IPS-15b (cell line): Measurements from ENCODE around the gene OR52M1.

Experiments used
- H3K27me3 ChIP-seq: one replicate; pipeline ENCODE4 v1.6.1; 2013; ENCODE audit warnings: low read length; ENCODE audit not compliant: control insufficient read depth, insufficient read depth
- H3K36me3 ChIP-seq: one replicate; pipeline ENCODE4 v1.6.1; 2013; ENCODE audit warnings: low read length; ENCODE audit not compliant: control insufficient read depth, insufficient read depth
- H3K4me1 ChIP-seq: one replicate; pipeline ENCODE4 v1.6.1; 2013; ENCODE audit warnings: mild to moderate bottlenecking, low read length; ENCODE audit not compliant: control insufficient read depth, insufficient read depth
- H3K4me3 ChIP-seq: one replicate; pipeline ENCODE4 v1.5.1; 2013; ENCODE audit warnings: low read depth, low read length
- H3K9ac ChIP-seq: one replicate; pipeline ENCODE4 v1.6.1; 2013; ENCODE audit warnings: low read depth, mild to moderate bottlenecking, low read length
- H3K9me3 ChIP-seq: one replicate; pipeline ENCODE4 v1.6.1; 2013; ENCODE audit warnings: mild to moderate bottlenecking, low read length; ENCODE audit not compliant: control insufficient read depth, insufficient read depth

The OR52M1 gene

DNA sequence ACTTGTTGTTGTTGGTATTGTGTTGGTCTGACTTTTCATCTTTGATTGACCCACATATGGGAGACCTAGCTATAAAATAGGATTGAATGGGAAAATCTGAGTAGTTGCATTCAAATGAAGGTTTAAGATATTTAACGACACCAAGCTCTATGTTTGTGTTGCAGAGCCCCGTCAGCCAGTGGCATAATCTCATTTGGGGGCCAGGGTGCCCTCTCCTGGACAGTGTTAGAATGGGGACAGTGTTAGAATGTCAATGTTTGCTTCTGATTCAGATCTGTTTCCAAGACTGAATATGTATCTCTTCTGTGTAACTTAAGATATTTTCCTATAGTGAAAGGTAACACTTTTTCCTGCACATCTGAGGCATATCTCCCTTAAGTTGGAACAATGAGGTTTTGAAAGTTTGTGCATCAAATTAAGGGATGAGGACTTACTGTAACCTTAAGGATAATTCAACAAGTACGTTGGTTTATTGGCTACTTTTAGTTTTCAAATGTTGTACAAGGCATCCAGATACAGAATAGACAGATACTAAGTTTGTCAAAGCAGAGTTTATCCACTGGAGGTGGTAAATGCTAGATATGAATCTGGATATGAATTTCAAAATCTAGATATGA lies 5.3 kb upstream of the OR52M1 start:
- peaks cover 7% of the 10 kb centered on the region for H3K27me3 ChIP-seq
- no peaks in the 10 kb centered on the region for H3K4me1 ChIP-seq
- no peaks in the 10 kb centered on the region for H3K36me3 ChIP-seq
- H3K9me3 ChIP-seq: no peaks in the 10 kb centered on the region
- H3K9ac ChIP-seq: no peak overlapping the region
- H3K4me3 ChIP-seq: no peak overlapping the region

- no peaks in the 10 kb centered on the region for H3K4me1 ChIP-seq
- H3K27me3 ChIP-seq: peaks cover 7% of the 10 kb centered on the region
- no peak overlapping the region for H3K4me3 ChIP-seq
- H3K9ac ChIP-seq: no peak overlapping the region
- no peaks in the 10 kb centered on the region for H3K36me3 ChIP-seq
- no peaks in the 10 kb centered on the region for H3K9me3 ChIP-seq
These were observed 3.9 kb upstream of the OR52M1 start for GRCh38 chr11:4541071-4541470.

DNA sequence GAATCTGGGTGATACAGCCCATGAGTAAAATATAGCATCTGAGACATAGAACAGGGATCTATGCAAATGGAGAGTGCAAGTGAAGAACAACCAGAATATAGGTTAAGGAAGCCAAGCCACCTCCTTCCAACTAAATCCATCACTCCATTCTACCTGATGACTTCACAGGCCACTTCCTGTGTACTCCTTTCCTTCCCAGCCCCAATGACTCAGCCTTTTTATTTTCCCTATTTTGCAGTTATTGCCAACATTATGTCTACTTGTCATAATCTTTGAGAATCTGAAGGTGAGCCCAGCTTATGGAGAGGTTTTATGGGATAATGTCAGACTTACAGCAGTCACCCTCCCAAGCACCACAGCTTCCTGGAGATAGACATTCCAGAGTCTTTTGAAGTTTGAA lies 1.4 kb upstream of the OR52M1 start:
- Histone ChIP-seq H3K36me3 (no peaks in the 10 kb centered on the region), H3K4me3 (no peak overlapping the region), H3K4me1 (no peaks in the 10 kb centered on the region), H3K9me3 (no peaks in the 10 kb centered on the region), H3K27me3 (peaks cover 8% of the 10 kb centered on the region), H3K9ac (no peak overlapping the region)

GRCh38 chr11:4546878-4547277 lies 1.9 kb downstream of the OR52M1 start:
- H3K27me3 ChIP-seq: peaks cover 7% of the 10 kb centered on the region
- no peak overlapping the region for H3K9ac ChIP-seq
- no peak overlapping the region for H3K4me3 ChIP-seq
- H3K36me3 ChIP-seq: no peaks in the 10 kb centered on the region
- no peaks in the 10 kb centered on the region for H3K4me1 ChIP-seq
- no peaks in the 10 kb centered on the region for H3K9me3 ChIP-seq

GRCh38 chr11:4547416-4547815 lies 2.4 kb downstream of the OR52M1 start:
- Histone ChIP-seq H3K4me1 (no peaks in the 10 kb centered on the region), H3K27me3 (peaks cover 2% of the 10 kb centered on the region), H3K36me3 (no peaks in the 10 kb centered on the region), H3K4me3 (no peak overlapping the region), H3K9ac (no peak overlapping the region), H3K9me3 (no peaks in the 10 kb centered on the region)

GRCh38 chr11:4551346-4551979 lies 6.5 kb downstream of the OR52M1 start:
- no peaks in the 10 kb centered on the region for H3K9me3 ChIP-seq
- H3K27me3 ChIP-seq: peaks cover 2% of the 10 kb centered on the region
- no peak overlapping the region for H3K4me3 ChIP-seq
- no peaks in the 10 kb centered on the region for H3K36me3 ChIP-seq
- no peaks in the 10 kb centered on the region for H3K4me1 ChIP-seq
- no peak overlapping the region for H3K9ac ChIP-seq

DNA sequence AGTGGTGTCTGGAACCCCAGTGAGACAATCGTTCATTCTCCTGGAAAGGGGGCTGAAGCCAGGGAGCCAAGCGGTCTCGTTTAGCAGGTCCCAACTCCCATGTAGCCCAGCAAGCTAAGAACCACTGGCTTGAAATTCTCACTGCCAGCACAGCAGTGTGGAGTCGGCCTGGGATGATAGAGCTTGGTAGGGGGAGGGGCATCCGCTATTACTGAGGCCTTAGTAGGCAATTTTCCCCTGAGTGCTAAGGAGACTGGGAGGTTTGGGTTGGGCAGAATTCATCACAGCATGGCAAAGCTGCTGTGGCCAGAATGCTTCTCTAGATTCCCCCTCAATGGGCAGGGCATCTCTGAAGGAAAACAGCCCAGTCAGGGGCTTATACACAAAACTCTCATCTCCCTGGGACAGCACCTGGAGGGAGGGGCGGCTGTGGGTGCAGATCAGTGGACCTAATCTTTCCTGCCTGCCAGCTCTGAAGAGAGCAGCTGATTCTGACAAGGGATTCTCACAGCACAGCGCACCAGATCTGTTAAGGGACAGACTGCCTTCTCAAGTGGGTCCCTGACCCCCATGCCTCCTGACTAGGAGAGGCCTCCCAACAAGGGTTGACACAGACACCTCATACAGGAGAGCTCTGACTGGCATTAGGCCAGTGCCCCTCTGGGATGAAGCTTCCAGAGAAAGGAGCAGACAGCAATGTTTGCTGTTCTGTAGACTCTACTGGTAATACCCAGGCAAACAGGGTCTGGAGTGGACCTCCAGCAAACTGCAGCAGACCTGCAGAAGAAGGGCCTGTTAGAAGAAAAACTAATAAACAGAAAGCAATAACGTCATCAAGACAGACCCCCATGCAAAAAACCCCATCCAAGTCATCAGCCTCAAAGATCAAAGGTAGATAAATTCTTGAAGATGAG lies 14.8 kb downstream of the OR52M1 start:
- Histone ChIP-seq H3K9ac (no peak overlapping the region), H3K27me3 (no peaks in the 10 kb centered on the region), H3K9me3 (no peaks in the 10 kb centered on the region), H3K36me3 (no peaks in the 10 kb centered on the region), H3K4me1 (no peaks in the 10 kb centered on the region), H3K4me3 (no peak overlapping the region)

GRCh38 chr11:4560467-4560866 lies 15.5 kb downstream of the OR52M1 start:
- H3K36me3 ChIP-seq: no peaks in the 10 kb centered on the region
- no peaks in the 10 kb centered on the region for H3K4me1 ChIP-seq
- H3K9ac ChIP-seq: no peak overlapping the region
- H3K27me3 ChIP-seq: no peaks in the 10 kb centered on the region
- H3K9me3 ChIP-seq: no peaks in the 10 kb centered on the region
- no peak overlapping the region for H3K4me3 ChIP-seq

DNA sequence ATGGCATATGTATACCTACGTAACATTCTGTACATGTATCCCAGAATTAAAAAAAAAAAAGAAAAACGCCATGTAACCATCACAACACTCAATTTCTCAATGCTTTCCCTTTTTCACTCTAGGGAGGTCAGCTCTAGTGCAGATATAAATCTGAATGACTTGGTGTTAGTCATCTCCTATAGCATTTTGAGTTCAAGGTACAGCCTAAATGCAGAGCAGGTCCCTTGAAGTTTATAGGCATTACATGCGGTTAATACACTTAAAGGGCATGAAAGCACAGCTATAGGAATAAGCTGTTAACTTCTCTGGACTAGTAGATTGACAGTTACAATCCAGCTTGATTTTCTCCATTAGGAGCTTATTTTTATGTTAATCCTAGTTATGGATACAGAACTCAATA lies 20.4 kb downstream of the OR52M1 start:
- H3K9me3 ChIP-seq: no peaks in the 10 kb centered on the region
- no peaks in the 10 kb centered on the region for H3K36me3 ChIP-seq
- H3K4me1 ChIP-seq: no peaks in the 10 kb centered on the region
- no peaks in the 10 kb centered on the region for H3K27me3 ChIP-seq
- no peak overlapping the region for H3K4me3 ChIP-seq
- H3K9ac ChIP-seq: no peak overlapping the region

DNA sequence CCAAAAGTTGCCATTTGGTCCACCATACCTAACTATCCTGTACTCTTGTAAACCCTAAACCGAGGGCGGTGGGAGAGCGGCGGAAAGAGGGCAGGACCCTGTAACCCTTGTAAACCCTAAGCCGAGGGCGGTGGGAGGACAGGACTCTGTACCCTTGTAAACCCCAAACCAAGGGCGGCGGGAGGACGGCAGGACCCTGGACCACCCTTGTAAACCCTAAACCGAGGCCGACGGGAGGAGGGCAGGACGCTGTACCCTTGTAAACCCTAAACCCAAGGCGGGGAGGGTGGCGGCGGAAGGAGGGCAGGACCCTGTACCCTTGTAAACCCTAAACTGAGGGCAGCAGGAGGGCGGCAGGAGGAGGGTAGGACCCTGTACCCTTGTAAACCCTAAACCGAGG lies 24.1 kb downstream of the OR52M1 start:
- no peaks in the 10 kb centered on the region for H3K36me3 ChIP-seq
- peaks cover 3% of the 10 kb centered on the region for H3K4me1 ChIP-seq
- H3K9me3 ChIP-seq: no peaks in the 10 kb centered on the region
- H3K27me3 ChIP-seq: no peaks in the 10 kb centered on the region
- no peak overlapping the region for H3K4me3 ChIP-seq
- H3K9ac ChIP-seq: no peak overlapping the region

- Histone ChIP-seq H3K36me3 (no peaks in the 10 kb centered on the region), H3K4me3 (no peak overlapping the region), H3K9me3 (no peaks in the 10 kb centered on the region), H3K9ac (no peak overlapping the region), H3K4me1 (no peaks in the 10 kb centered on the region), H3K27me3 (no peaks in the 10 kb centered on the region)
These were observed 31.9 kb downstream of the OR52M1 start for GRCh38 chr11:4576880-4577279.

DNA sequence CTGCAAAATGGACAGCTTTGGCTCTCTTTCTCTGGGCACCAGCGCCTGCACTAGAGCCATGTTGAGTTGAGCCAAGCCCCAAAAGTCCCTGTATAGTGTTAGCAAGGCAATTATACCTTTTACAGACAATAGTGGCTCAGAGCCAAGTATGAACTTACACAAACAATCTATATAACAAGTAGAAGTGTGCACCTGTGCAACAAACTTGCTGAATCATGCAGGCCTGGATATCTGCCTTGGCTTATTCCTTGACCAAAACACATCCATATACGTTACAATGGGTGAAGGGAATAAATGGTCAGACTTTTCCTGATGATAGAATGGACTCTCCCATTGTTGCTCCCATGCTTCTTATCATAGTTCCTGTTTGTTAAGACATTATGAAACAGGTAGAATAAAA lies 32.8 kb downstream of the OR52M1 start:
- H3K9ac ChIP-seq: no peak overlapping the region
- no peak overlapping the region for H3K4me3 ChIP-seq
- H3K36me3 ChIP-seq: no peaks in the 10 kb centered on the region
- no peaks in the 10 kb centered on the region for H3K27me3 ChIP-seq
- H3K4me1 ChIP-seq: no peaks in the 10 kb centered on the region
- H3K9me3 ChIP-seq: no peaks in the 10 kb centered on the region
